Measurements from ENCODE around the gene SLC4A4. TPM values are rescaled to one million over a fixed set of nuclear protein-coding genes. Genes with fewer than 3 reads are reported as not detected.

Gene SLC4A4
- total and polyA plus RNA-seq, 2 donors (not counting 1 experiment from before 2014, with no cell fraction given) = 12.2 to 33.4 TPM

GRCh38 chr4:71495454-71495853, 156.6 kb downstream of the SLC4A4 start:
- H3K4me2 ChIP-seq (ENCODE audit: extremely low read depth, insufficient read depth, low read length) = no peak overlapping the region
- no peaks in the 10 kb centered on the region for H3K9me3 ChIP-seq (ENCODE audit: control insufficient read depth, insufficient read depth, low read depth, low read length)
- H3K36me3 ChIP-seq (ENCODE audit: control insufficient read depth, insufficient read depth, low read length) = no peaks in the 10 kb centered on the region
- no peak overlapping the region for H2AFZ ChIP-seq (ENCODE audit: low read length)
- no peak for DNase-seq (ENCODE audit: low read depth in 2 of 2)
- no peak overlapping the region for H3K27ac ChIP-seq (ENCODE audit: insufficient read depth, low read length)
- no peaks in the 10 kb centered on the region for H3K79me2 ChIP-seq (ENCODE audit: control insufficient read depth, insufficient read depth, low read length)
- H3K9ac ChIP-seq (ENCODE audit: insufficient read depth, low read length) = no peak overlapping the region
- no peaks in the 10 kb centered on the region for H4K20me1 ChIP-seq (ENCODE audit: control insufficient read depth, extremely low read depth, insufficient read depth, low read length)
- TF ChIP-seq EZH2 (IDR thresholded peaks at IDR 0.05; ENCODE audit: low read length, missing control alignments) (no peak), CTCF (conservative IDR thresholded peaks at IDR 0.05 in 1 of 2, IDR thresholded peaks at IDR 0.05 in 1 of 2; ENCODE audit: low read depth in 1 of 2, low read length in 2 of 2) (no peak)
- H3K4me1 ChIP-seq (ENCODE audit: control insufficient read depth, extremely low read depth, insufficient read depth, low read length) = no peaks in the 10 kb centered on the region
- H3K27me3 ChIP-seq (ENCODE audit: control insufficient read depth, insufficient read depth, low read length) = no peaks in the 10 kb centered on the region
- no peak overlapping the region for H3K4me3 ChIP-seq (replicated peaks in 1 of 4; ENCODE audit: control extremely low read depth in 1 of 4, insufficient read depth in 1 of 4, low read depth in 3 of 4, low read length in 4 of 4)

GRCh38 chr4:71497078-71497477, 158.3 kb downstream of the SLC4A4 start:
- Histone ChIP-seq H3K27me3 (ENCODE audit: control insufficient read depth, insufficient read depth, low read length) (no peaks in the 10 kb centered on the region), H3K4me1 (ENCODE audit: control insufficient read depth, extremely low read depth, insufficient read depth, low read length) (no peaks in the 10 kb centered on the region), H3K36me3 (ENCODE audit: control insufficient read depth, insufficient read depth, low read length) (no peaks in the 10 kb centered on the region), H4K20me1 (ENCODE audit: control insufficient read depth, extremely low read depth, insufficient read depth, low read length) (no peaks in the 10 kb centered on the region), H3K79me2 (ENCODE audit: control insufficient read depth, insufficient read depth, low read length) (no peaks in the 10 kb centered on the region), H3K4me3 (replicated peaks in 1 of 4; ENCODE audit: control extremely low read depth in 1 of 4, insufficient read depth in 1 of 4, low read depth in 3 of 4, low read length in 4 of 4) (no peak overlapping the region), H3K9me3 (ENCODE audit: control insufficient read depth, insufficient read depth, low read depth, low read length) (no peaks in the 10 kb centered on the region), H3K27ac (ENCODE audit: insufficient read depth, low read length) (no peak overlapping the region), H3K4me2 (ENCODE audit: extremely low read depth, insufficient read depth, low read length) (no peak overlapping the region), H2AFZ (ENCODE audit: low read length) (no peak overlapping the region), H3K9ac (ENCODE audit: insufficient read depth, low read length) (no peak overlapping the region)
- TF ChIP-seq CTCF (conservative IDR thresholded peaks at IDR 0.05 in 1 of 2, IDR thresholded peaks at IDR 0.05 in 1 of 2; ENCODE audit: low read depth in 1 of 2, low read length in 2 of 2) = no peak
- TF ChIP-seq EZH2 (IDR thresholded peaks at IDR 0.05; ENCODE audit: low read length, missing control alignments) = no peak
- no peak for DNase-seq (ENCODE audit: low read depth in 2 of 2)

- no peak overlapping the region for H3K9ac ChIP-seq (ENCODE audit: insufficient read depth, low read length)
- H3K4me2 ChIP-seq (ENCODE audit: extremely low read depth, insufficient read depth, low read length) = no peak overlapping the region
- H2AFZ ChIP-seq (ENCODE audit: low read length) = no peak overlapping the region
- H3K27me3 ChIP-seq (ENCODE audit: control insufficient read depth, insufficient read depth, low read length) = no peaks in the 10 kb centered on the region
- H3K9me3 ChIP-seq (ENCODE audit: control insufficient read depth, insufficient read depth, low read depth, low read length) = no peaks in the 10 kb centered on the region
- no peaks in the 10 kb centered on the region for H3K36me3 ChIP-seq (ENCODE audit: control insufficient read depth, insufficient read depth, low read length)
- H4K20me1 ChIP-seq (ENCODE audit: control insufficient read depth, extremely low read depth, insufficient read depth, low read length) = no peaks in the 10 kb centered on the region
- no peak overlapping the region for H3K4me3 ChIP-seq (replicated peaks in 1 of 4; ENCODE audit: control extremely low read depth in 1 of 4, insufficient read depth in 1 of 4, low read depth in 3 of 4, low read length in 4 of 4)
- no peaks in the 10 kb centered on the region for H3K79me2 ChIP-seq (ENCODE audit: control insufficient read depth, insufficient read depth, low read length)
- DNase-seq (ENCODE audit: low read depth in 2 of 2) = peak; percentile 45 to 59
- TF ChIP-seq EZH2 (IDR thresholded peaks at IDR 0.05; ENCODE audit: low read length, missing control alignments) (no peak), CTCF (conservative IDR thresholded peaks at IDR 0.05 in 1 of 2, IDR thresholded peaks at IDR 0.05 in 1 of 2; ENCODE audit: low read depth in 1 of 2, low read length in 2 of 2) (no peak)
- no peak overlapping the region for H3K27ac ChIP-seq (ENCODE audit: insufficient read depth, low read length)
- no peaks in the 10 kb centered on the region for H3K4me1 ChIP-seq (ENCODE audit: control insufficient read depth, extremely low read depth, insufficient read depth, low read length)
Measured at GRCh38 chr4:71498002-71498401, 159.2 kb downstream of the SLC4A4 start.

Data from fibroblast of lung (primary cell).